AG09319 (cell line): ENCODE results near the gene CATSPERZ.

Experiments used
- DNase-seq: peaks from one replicate; pipeline ENCODE4 v3.0.0-alpha.2; 2010; ENCODE audit warnings: low read depth; ENCODE audit errors: extremely low read depth
- TF ChIP-seq, protein P1 (sequence below): IDR thresholded peaks from 2 replicates; pipeline ENCODE4 v1.5.1; 2011; ENCODE audit warnings: low read depth, mild to moderate bottlenecking, inconsistent platforms, low read length, moderate library complexity

CATSPERZ gene

GRCh38 chr11:64316672-64317324 lies 16.6 kb downstream of the CATSPERZ start:
- DNase-seq: no peak

DNA sequence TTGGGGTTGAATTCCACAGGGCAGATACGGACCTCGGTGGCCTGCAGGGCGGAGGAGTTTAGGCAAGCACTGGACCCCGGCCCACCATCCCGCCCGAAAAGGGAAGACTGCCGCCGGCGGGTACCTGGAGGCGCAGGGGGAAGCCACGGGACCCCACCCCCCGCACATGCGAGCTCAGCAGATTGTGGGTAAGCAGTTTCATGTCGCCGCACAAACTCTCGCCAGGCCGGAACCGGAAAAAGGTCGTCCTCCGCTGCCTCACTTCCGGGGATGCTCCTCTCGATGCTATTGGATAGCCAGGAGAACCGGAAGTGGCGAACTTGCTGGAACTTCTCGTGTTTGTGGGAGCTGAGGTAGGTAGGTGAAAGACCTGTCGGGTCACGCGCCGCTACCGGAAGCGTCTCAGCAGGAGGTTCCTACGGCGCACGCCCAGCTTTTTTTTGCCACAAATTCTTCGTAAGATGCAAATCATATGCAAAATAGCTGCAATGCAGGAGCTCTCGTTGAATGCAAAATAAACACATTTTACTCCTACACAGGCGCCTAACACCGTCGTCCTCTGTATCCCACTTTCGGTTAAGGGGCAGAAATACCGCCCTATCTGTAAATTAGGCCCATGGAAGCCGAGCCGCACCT lies 17.3 kb downstream of the CATSPERZ start, which contains the start of gene TRMT112:
Gene TRMT112 (minus strand): TSS at position 235 of the 636 bp plus-strand sequence. CDS start 33 bp downstream, at position 202.
- TF ChIP-seq, protein P1, sequence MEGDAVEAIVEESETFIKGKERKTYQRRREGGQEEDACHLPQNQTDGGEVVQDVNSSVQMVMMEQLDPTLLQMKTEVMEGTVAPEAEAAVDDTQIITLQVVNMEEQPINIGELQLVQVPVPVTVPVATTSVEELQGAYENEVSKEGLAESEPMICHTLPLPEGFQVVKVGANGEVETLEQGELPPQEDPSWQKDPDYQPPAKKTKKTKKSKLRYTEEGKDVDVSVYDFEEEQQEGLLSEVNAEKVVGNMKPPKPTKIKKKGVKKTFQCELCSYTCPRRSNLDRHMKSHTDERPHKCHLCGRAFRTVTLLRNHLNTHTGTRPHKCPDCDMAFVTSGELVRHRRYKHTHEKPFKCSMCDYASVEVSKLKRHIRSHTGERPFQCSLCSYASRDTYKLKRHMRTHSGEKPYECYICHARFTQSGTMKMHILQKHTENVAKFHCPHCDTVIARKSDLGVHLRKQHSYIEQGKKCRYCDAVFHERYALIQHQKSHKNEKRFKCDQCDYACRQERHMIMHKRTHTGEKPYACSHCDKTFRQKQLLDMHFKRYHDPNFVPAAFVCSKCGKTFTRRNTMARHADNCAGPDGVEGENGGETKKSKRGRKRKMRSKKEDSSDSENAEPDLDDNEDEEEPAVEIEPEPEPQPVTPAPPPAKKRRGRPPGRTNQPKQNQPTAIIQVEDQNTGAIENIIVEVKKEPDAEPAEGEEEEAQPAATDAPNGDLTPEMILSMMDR: no peak
- DNase-seq: peak; percentile 90

More at GRCh38 chr11:64316672-64317324, 16.6 kb downstream of the CATSPERZ start:
- TF ChIP-seq, protein P1: no peak

GRCh38 chr11:64317961-64318765 lies 18.0 kb downstream of the CATSPERZ start, which contains the start of gene PRDX5:
TSS of gene PRDX5 (plus strand) at chr11:64318121. CDS start at chr11:64318216, 95 bp downstream.
- TF ChIP-seq, protein P1: peak; percentile 15
- peak; percentile 92 for DNase-seq

- TF ChIP-seq, protein P1: no peak
- DNase-seq: no peak
These were observed 18.9 kb downstream of the CATSPERZ start for GRCh38 chr11:64318766-64319761.

DNA sequence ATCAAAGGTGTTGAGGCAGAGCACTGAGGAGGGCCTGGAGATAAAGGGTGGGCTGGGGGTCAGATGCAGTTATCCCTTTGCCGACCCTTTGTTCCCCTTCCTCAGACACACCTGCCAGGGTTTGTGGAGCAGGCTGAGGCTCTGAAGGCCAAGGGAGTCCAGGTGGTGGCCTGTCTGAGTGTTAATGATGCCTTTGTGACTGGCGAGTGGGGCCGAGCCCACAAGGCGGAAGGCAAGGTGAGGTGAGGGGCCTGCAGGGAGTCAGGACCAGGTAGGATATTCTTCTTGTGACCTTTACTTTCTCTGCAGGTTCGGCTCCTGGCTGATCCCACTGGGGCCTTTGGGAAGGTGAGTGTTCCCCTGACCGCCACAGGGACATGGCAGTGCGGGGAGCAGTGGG lies 20.4 kb downstream of the CATSPERZ start:
- no peak for DNase-seq
- TF ChIP-seq, protein P1: no peak

DNA sequence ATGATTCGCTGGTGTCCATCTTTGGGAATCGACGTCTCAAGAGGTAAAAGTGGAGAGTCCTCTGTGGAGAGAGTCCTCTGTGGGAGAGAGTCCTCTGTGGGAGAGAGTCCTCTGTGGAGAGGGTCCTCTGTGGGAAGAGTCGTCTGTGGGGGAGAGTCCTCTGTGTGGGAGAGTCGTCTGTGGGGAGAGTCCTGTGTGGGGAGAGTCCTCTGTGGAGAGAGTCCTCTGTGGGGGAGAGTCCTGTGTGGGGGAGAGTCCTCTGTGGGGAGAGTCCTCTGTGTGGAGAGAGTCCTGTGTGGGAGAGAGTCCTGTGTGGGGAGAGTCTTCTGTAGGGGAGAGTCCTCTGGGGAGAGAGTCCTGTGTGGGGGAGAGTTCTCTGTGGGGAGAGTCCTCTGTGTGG lies 20.9 kb downstream of the CATSPERZ start:
- DNase-seq: no peak

More for the DNA sequence above, 20.9 kb downstream of the CATSPERZ start:
- TF ChIP-seq, protein P1: no peak
